ENCODE results near the gene KCNJ15. TPM values are rescaled to one million over a fixed set of nuclear protein-coding genes. Genes with fewer than 3 reads are reported as not detected.

KCNJ15 gene
- total and polyA plus RNA-seq, 2 of the 8 experiments (the other 6 are each of a cell fraction or from before 2014, with no cell fraction given): under 0.01 TPM; not detected in 1

DNA sequence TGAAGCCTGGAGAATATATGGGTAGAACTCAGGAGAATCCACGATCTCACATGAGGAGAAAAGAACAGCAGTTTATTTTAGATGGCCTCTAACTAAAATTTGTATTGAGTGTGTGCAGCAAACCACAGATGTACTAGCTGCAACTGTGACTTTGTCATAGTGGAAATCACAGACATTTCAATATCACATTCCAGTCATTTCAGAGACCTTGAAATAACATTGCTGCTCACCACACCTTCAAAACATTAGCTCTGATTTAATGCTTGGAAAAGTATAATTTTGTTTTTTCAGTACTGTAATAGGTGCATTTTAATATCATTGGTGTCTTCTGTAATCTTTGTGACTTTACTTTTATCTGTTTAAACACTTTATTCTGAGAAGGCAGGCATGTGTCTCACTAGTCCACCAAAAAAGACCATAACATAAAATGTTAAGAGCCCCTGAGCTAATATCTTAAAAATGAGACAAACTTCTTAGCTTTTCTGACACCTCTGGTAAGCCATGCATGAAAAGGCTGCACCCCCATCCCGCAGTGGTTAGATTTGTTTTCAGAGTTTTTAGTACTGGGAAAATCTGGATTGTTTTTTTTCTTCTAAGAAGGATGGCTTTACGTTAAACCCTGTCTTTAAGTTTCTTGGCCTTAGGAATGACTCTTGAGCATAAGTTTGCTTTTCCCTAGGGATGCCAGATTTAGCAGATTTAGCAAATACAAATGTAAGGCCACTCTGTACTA, 30.1 kb downstream of the KCNJ15 start (continued):
- TF ChIP-seq, protein P1, sequence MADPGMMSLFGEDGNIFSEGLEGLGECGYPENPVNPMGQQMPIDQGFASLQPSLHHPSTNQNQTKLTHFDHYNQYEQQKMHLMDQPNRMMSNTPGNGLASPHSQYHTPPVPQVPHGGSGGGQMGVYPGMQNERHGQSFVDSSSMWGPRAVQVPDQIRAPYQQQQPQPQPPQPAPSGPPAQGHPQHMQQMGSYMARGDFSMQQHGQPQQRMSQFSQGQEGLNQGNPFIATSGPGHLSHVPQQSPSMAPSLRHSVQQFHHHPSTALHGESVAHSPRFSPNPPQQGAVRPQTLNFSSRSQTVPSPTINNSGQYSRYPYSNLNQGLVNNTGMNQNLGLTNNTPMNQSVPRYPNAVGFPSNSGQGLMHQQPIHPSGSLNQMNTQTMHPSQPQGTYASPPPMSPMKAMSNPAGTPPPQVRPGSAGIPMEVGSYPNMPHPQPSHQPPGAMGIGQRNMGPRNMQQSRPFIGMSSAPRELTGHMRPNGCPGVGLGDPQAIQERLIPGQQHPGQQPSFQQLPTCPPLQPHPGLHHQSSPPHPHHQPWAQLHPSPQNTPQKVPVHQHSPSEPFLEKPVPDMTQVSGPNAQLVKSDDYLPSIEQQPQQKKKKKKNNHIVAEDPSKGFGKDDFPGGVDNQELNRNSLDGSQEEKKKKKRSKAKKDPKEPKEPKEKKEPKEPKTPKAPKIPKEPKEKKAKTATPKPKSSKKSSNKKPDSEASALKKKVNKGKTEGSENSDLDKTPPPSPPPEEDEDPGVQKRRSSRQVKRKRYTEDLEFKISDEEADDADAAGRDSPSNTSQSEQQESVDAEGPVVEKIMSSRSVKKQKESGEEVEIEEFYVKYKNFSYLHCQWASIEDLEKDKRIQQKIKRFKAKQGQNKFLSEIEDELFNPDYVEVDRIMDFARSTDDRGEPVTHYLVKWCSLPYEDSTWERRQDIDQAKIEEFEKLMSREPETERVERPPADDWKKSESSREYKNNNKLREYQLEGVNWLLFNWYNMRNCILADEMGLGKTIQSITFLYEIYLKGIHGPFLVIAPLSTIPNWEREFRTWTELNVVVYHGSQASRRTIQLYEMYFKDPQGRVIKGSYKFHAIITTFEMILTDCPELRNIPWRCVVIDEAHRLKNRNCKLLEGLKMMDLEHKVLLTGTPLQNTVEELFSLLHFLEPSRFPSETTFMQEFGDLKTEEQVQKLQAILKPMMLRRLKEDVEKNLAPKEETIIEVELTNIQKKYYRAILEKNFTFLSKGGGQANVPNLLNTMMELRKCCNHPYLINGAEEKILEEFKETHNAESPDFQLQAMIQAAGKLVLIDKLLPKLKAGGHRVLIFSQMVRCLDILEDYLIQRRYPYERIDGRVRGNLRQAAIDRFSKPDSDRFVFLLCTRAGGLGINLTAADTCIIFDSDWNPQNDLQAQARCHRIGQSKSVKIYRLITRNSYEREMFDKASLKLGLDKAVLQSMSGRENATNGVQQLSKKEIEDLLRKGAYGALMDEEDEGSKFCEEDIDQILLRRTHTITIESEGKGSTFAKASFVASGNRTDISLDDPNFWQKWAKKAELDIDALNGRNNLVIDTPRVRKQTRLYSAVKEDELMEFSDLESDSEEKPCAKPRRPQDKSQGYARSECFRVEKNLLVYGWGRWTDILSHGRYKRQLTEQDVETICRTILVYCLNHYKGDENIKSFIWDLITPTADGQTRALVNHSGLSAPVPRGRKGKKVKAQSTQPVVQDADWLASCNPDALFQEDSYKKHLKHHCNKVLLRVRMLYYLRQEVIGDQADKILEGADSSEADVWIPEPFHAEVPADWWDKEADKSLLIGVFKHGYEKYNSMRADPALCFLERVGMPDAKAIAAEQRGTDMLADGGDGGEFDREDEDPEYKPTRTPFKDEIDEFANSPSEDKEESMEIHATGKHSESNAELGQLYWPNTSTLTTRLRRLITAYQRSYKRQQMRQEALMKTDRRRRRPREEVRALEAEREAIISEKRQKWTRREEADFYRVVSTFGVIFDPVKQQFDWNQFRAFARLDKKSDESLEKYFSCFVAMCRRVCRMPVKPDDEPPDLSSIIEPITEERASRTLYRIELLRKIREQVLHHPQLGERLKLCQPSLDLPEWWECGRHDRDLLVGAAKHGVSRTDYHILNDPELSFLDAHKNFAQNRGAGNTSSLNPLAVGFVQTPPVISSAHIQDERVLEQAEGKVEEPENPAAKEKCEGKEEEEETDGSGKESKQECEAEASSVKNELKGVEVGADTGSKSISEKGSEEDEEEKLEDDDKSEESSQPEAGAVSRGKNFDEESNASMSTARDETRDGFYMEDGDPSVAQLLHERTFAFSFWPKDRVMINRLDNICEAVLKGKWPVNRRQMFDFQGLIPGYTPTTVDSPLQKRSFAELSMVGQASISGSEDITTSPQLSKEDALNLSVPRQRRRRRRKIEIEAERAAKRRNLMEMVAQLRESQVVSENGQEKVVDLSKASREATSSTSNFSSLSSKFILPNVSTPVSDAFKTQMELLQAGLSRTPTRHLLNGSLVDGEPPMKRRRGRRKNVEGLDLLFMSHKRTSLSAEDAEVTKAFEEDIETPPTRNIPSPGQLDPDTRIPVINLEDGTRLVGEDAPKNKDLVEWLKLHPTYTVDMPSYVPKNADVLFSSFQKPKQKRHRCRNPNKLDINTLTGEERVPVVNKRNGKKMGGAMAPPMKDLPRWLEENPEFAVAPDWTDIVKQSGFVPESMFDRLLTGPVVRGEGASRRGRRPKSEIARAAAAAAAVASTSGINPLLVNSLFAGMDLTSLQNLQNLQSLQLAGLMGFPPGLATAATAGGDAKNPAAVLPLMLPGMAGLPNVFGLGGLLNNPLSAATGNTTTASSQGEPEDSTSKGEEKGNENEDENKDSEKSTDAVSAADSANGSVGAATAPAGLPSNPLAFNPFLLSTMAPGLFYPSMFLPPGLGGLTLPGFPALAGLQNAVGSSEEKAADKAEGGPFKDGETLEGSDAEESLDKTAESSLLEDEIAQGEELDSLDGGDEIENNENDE (IDR thresholded peaks at IDR 0.05; ENCODE audit: insufficient replicate concordance, low read length): no peak
- no peak for TF ChIP-seq SP4 (IDR thresholded peaks at IDR 0.05; ENCODE audit: low read length)
- TF ChIP-seq EP300 (IDR thresholded peaks at IDR 0.05; ENCODE audit: borderline replicate concordance in 1 of 2, low read depth in 2 of 2, low read length in 2 of 2): no peak
- TF ChIP-seq TAF1 (IDR thresholded peaks at IDR 0.05; ENCODE audit: low read depth, low read length): no peak
- no peak for TF ChIP-seq SIX5 (IDR thresholded peaks at IDR 0.05; ENCODE audit: low read depth, low read length)
- TF ChIP-seq TCF12 (IDR thresholded peaks at IDR 0.05; ENCODE audit: low read depth, low read length): no peak
- no peak for TF ChIP-seq SRF (IDR thresholded peaks at IDR 0.05; ENCODE audit: low read depth, low read length)
- no peak for TF ChIP-seq RFX5 (IDR thresholded peaks at IDR 0.05; ENCODE audit: borderline replicate concordance, low read depth, low read length)
- no peak for TF ChIP-seq RAD21 (IDR thresholded peaks at IDR 0.05 in 1 of 2, conservative IDR thresholded peaks at IDR 0.05 in 1 of 2; ENCODE audit: low read depth in 2 of 2, low read length in 2 of 2)
- TF ChIP-seq KDM4A (IDR thresholded peaks at IDR 0.05; ENCODE audit: low read depth, low read length, severe bottlenecking): no peak

All from H1 (cell line).